K562 (cell line): ENCODE results near the gene PIK3R6. TPM values are rescaled to one million over a fixed set of nuclear protein-coding genes. Genes with fewer than 3 reads are reported as not detected.

Experiments
- ATAC-seq: fragments of 200-7000 bp; cut with Tn5 transposase; 3 replicates; pipeline ENCODE4 v1.9.1; 2020; ENCODE audit warnings: moderate library complexity
- BruUV-seq: library from RNA; stranded (reverse); fragments of 400-500 nt; replicated peaks from 2 replicates; lab custom pipeline; 2021; lab: Mats Ljungman, UMichigan
- CTCF ChIA-PET: fragments of 300-600 bp; formaldehyde crosslinking; extraction: SDS; loops from one replicate; lab custom pipeline; 2021; ENCODE audit warnings: low intra/inter-chr PET ratio; lab: Yijun Ruan, JAX
- POLR2A ChIA-PET: fragments of 300-600, 350-650 bp; sonication (Branson Sonifier 250); formaldehyde crosslinking; extraction: SDS; loops from one replicate; lab custom pipeline; 2021; ENCODE audit warnings: antibody characterized with exemption, inconsistent platforms; lab: Yijun Ruan, JAX
- DNase-seq, 4 experiments: peaks; one replicate each; pipeline versions ENCODE4 v3.0.0 to v3.0.0-alpha.2; 2011 to 2018; ENCODE audit warnings: low spot score in 3 of 4, mixed read lengths in 3 of 4; ENCODE audit errors: extremely low read depth in 1 of 4
- FAIRE-seq: peaks from 2 replicates; lab custom pipeline; 2011; peaks lifted over from hg19 to GRCh38; lab: Jason Lieb, UNC
- H2AFZ ChIP-seq: 2 replicates; pipeline ENCODE4 v1.6.0; 2011; ENCODE audit warnings: low read depth, low read length, control low read depth, inconsistent platforms
- H3K27ac ChIP-seq: fragments of 200-600 bp; 3 replicates; pipeline ENCODE4 v1.8.0; 2011; ENCODE audit warnings: low read depth, mild to moderate bottlenecking, control low read depth, inconsistent platforms, low read length, moderate library complexity, mixed read lengths; ENCODE audit errors: extremely low read depth
- H3K27me3 ChIP-seq, 2 experiments: fragments of 300-600 bp in 1 of 2; 2 replicates in 1 of 2; 3 replicates in 1 of 2; pipeline versions ENCODE4 v1.6.0 to v1.8.0; 2011; ENCODE audit warnings: inconsistent platforms in 2 of 2, low read length in 2 of 2, mild to moderate bottlenecking in 1 of 2, mixed read lengths in 1 of 2, moderate library complexity in 1 of 2; ENCODE audit not compliant: control insufficient read depth in 2 of 2, insufficient read depth in 2 of 2
- H3K36me3 ChIP-seq: fragments of 300-600 bp; 3 replicates; pipeline ENCODE4 v1.8.0; 2011; ENCODE audit warnings: mild to moderate bottlenecking, low read length, inconsistent platforms; ENCODE audit not compliant: control insufficient read depth, insufficient read depth
- H3K4me1 ChIP-seq, 2 experiments: fragments of 200-600 bp in 1 of 2; replicated peaks in 1 of 2; 2 replicates in 1 of 2; 3 replicates in 1 of 2; pipeline versions ENCODE4 v1.5.1 to v1.8.0; 2011; ENCODE audit warnings: inconsistent platforms in 2 of 2, low read length in 2 of 2, mild to moderate bottlenecking in 1 of 2, mixed read lengths in 1 of 2, moderate library complexity in 1 of 2; ENCODE audit not compliant: control insufficient read depth in 2 of 2, insufficient read depth in 2 of 2
- H3K4me2 ChIP-seq: 2 replicates; pipeline ENCODE4 v1.6.1; 2011; ENCODE audit warnings: low read length, control low read depth, inconsistent platforms, mixed read lengths; ENCODE audit not compliant: insufficient read depth
- H3K4me3 ChIP-seq: fragments of 200-600 bp; sonication (generic), shearing (Covaris generic); 2 replicates; pipeline ENCODE4 v1.5.1; 2016; ENCODE audit warnings: control low read depth, inconsistent platforms
- H3K79me2 ChIP-seq: fragments of 200-600 bp; 3 replicates; pipeline ENCODE4 v1.8.0; 2011; ENCODE audit warnings: low read length, inconsistent platforms; ENCODE audit not compliant: control insufficient read depth, insufficient read depth
- H3K9ac ChIP-seq, 2 experiments: 2 replicates each; pipeline versions ENCODE4 v1.6.0 to v1.6.1; 2011; ENCODE audit warnings: low read depth in 2 of 2, low read length in 2 of 2, control low read depth in 1 of 2, inconsistent platforms in 1 of 2, mild to moderate bottlenecking in 1 of 2, mixed read lengths in 1 of 2; ENCODE audit not compliant: insufficient read depth in 1 of 2
- H3K9me1 ChIP-seq: one replicate; pipeline ENCODE4 v1.6.0; 2011; ENCODE audit warnings: inconsistent platforms, mild to moderate bottlenecking, low read length, moderate library complexity; ENCODE audit not compliant: control insufficient read depth, insufficient read depth
- H3K9me3 ChIP-seq: replicated peaks from 2 replicates; pipeline ENCODE4 v1.5.1; 2011; ENCODE audit warnings: low read depth, low read length, inconsistent platforms; ENCODE audit not compliant: control insufficient read depth, insufficient read depth
- H4K20me1 ChIP-seq: replicated peaks from 2 replicates; pipeline ENCODE4 v1.6.1; 2011; ENCODE audit warnings: low read length, inconsistent platforms, mixed read lengths; ENCODE audit not compliant: control insufficient read depth, insufficient read depth
- CTCF ChIP-seq, 3 experiments: IDR thresholded peaks in 2 of 3; conservative IDR thresholded peaks in 1 of 3; 2 replicates each; pipeline ENCODE4 v1.5.1; 2011 to 2012; ENCODE audit warnings: low read length in 3 of 3, mild to moderate bottlenecking in 3 of 3, control low read depth in 2 of 3, improper control_type of control experiment in 1 of 3, inconsistent platforms in 1 of 3, low read depth in 1 of 3, mixed read lengths in 1 of 3, moderate library complexity in 1 of 3; ENCODE audit not compliant: insufficient read depth in 2 of 3
- ETS1 ChIP-seq: conservative IDR thresholded peaks from 2 replicates; pipeline ENCODE4 v1.6.1; 2011; ENCODE audit warnings: low read depth, mild to moderate bottlenecking, low read length; ENCODE audit not compliant: control insufficient read depth
- HSF4 ChIP-seq: fragments of 250-450 bp; sonication (Bioruptor Pico); IDR thresholded peaks from 2 replicates; pipeline ENCODE4 v2.1.2; 2022; ENCODE audit warnings: mild to moderate bottlenecking, moderate library complexity, borderline replicate concordance
- NELFE ChIP-seq: IDR thresholded peaks from 2 replicates; pipeline ENCODE4 v1.6.1; 2011; ENCODE audit warnings: mild to moderate bottlenecking; ENCODE audit not compliant: insufficient read depth, insufficient read length
- NFATC3 ChIP-seq: fragments of 450-650 bp; IDR thresholded peaks from 2 replicates; pipeline ENCODE4 v1.6.1; 2017; ENCODE audit warnings: mild to moderate bottlenecking
- SIN3A ChIP-seq, 2 experiments: fragments of 150-350 bp in 1 of 2; IDR thresholded peaks; 2 replicates each; pipeline ENCODE4 v1.6.1; 2011 to 2016; ENCODE audit warnings: borderline replicate concordance in 2 of 2, low read depth in 2 of 2, low read length in 2 of 2, mild to moderate bottlenecking in 2 of 2, moderate library complexity in 2 of 2; ENCODE audit not compliant: control insufficient read depth in 1 of 2
- TBL1XR1 ChIP-seq, 2 experiments: IDR thresholded peaks; 2 replicates each; pipeline ENCODE4 v1.6.1; 2012; ENCODE audit warnings: improper control_type of control experiment in 2 of 2, low read length in 2 of 2, mild to moderate bottlenecking in 1 of 2
- TCFL5 ChIP-seq: fragments of 250-450 bp; sonication (Bioruptor Pico); conservative IDR thresholded peaks from 2 replicates; pipeline ENCODE4 v1.6.1; 2021; ENCODE audit warnings: mild to moderate bottlenecking, moderate library complexity, matching md5 sums
- ZMIZ1 ChIP-seq, 2 experiments: fragments of 150-350 bp in 1 of 2; IDR thresholded peaks; 2 replicates each; pipeline ENCODE4 v1.6.1; 2012 to 2016; ENCODE audit warnings: low read depth in 2 of 2, low read length in 2 of 2, mild to moderate bottlenecking in 1 of 2, moderate library complexity in 1 of 2
- WGBS: fragments of 100-300 bp; shearing (Covaris generic); methylation state at CpG from one replicate; pipeline ENCODE4 v1.1.6; 2016; ENCODE audit warnings: low coverage, mixed read lengths; ENCODE audit not compliant: insufficient coverage; ENCODE audit errors: missing lambda C conversion rate; 5-methylcytosine and 5-hydroxymethylcytosine counted together
- in situ Hi-C: fragments of 300-500 bp; cut with MboI; formaldehyde crosslinking; loops from 4 replicates; pipeline ENCODE4 v1.15.0; 2018; ENCODE audit warnings: inconsistent platforms, mixed read lengths
- intact Hi-C: fragments of 100-400 bp; cut with micrococcal nuclease; formaldehyde crosslinking; loops from 2 replicates; pipeline ENCODE4 v1.14.2; 2022
- polyA plus RNA-seq, 8 experiments: library from polyadenylated mRNA; depleted of rRNA in 4 of 8; stranded (reverse) in 5 of 8; unstranded in 3 of 8; fragments of >200 nt; fragmentation: Nextera tagmentation in 2 of 8; fragmentation: Illumina TruSeq in 1 of 8; extraction: Ambion mirVana in 2 of 8; extraction: Trizol in 1 of 8; gene quantifications; 2 replicates each; pipeline versions ENCODE4 v1.2.1 to v1.2.3, GENCODE V29; 2011 to 2014; ENCODE audit warnings: inconsistent platforms in 1 of 8, missing spikeins in 1 of 8
- total RNA-seq, 7 experiments: library from RNA; depleted of rRNA in 6 of 7; stranded (reverse); fragments of >200 nt in 6 of 7; fragmentation: Illumina TruSeq in 2 of 7; extraction: Trizol in 2 of 7; gene quantifications; 2 replicates each; pipeline versions ENCODE4 v1.2.1 to v1.2.3, GENCODE V29; 2011 to 2021; ENCODE audit warnings: low replicate concordance in 1 of 7

Gene PIK3R6
- total and polyA plus RNA-seq, 9 of the 15 experiments (the other 6 are each of a cell fraction or from before 2014, with no cell fraction given): 0.04 TPM; not detected in 8

- Histone ChIP-seq H3K27ac (no peak overlapping the region), H3K36me3 (no peaks in the 10 kb centered on the region), H3K9ac (no peak overlapping the region), H3K9me1 (no peaks in the 10 kb centered on the region), H3K9me3 (no peaks in the 10 kb centered on the region), H3K79me2 (no peaks in the 10 kb centered on the region)
- intact Hi-C loops: no loop called here
- BruUV-seq: no TSS peak
- in situ Hi-C loops: loop anchor here (5.0 to 25.0 kb wide), 2 partner anchors 93 to 737 kb away; no protein-coding TSS in a partner anchor
- CTCF ChIA-PET: interaction anchor here (0.7 kb wide), 1 partner anchor 95 kb away, joined by 3 read pairs; no protein-coding TSS in a partner anchor
- TF ChIP-seq CTCF (IDR thresholded peaks at IDR 0.05 in 2 of 3, conservative IDR thresholded peaks at IDR 0.05 in 1 of 3; ENCODE audit: insufficient read depth in 2 of 3, low read depth in 1 of 3, low read length in 3 of 3) (no peak), ETS1 (no peak), NFATC3 (no peak), NELFE (no peak), TCFL5 (CRISPR knock-in tag) (no peak), TBL1XR1 (IDR thresholded peaks at IDR 0.05; ENCODE audit: low read length in 2 of 2) (no peak), HSF4 (CRISPR knock-in tag) (no peak), SIN3A (IDR thresholded peaks at IDR 0.05; ENCODE audit: borderline replicate concordance in 2 of 2, control insufficient read depth in 1 of 2, low read depth in 2 of 2, low read length in 2 of 2) (no peak), ZMIZ1 (IDR thresholded peaks at IDR 0.05; ENCODE audit: low read depth in 2 of 2, low read length in 2 of 2) (no peak)
- TF ChIP-seq, all 486 proteins: peak for 0
- H3K27me3 ChIP-seq: peaks cover 0 to 40% of the 10 kb centered on the region in 2 experiments; a peak in 4 of 5 replicates
- H3K4me2 ChIP-seq: no peak overlapping the region
- 3% methylated on average over 9 of the region's 15 CpGs for WGBS
- DNase-seq (no peak), FAIRE-seq (no peak), ATAC-seq (no peak)
- H4K20me1 ChIP-seq: no peaks in the 10 kb centered on the region; the same call in 1 of the 2 replicates
- peaks cover 0 to 8% of the 10 kb centered on the region in 2 experiments; a peak in 2 of 5 replicates for H3K4me1 ChIP-seq
- no peak overlapping the region for H2AFZ ChIP-seq
- POLR2A ChIA-PET: no interaction called here
- H3K4me3 ChIP-seq: no peak overlapping the region
These were observed 67.8 kb downstream of the PIK3R6 start for GRCh38 chr17:8799570-8800212.
